Stimulated activated CD4-positive, alpha-beta T cell treated with anti-CD3 and anti-CD28 coated beads, Interleukin-4, amount 100 ng/mL, for 4 hours (primary cell): ENCODE data around the gene EGFLAM.
A peak's percentile ranks its signal among the peaks of the same experiment; 100 is the strongest.
"Not testable (repeated sequence)": the region's sequence is repeated elsewhere in the genome, so short reads cannot be mapped to it uniquely, and the experiment has no call there.

Source experiments
- DNase-seq, 2 experiments: peaks; one replicate each; pipeline ENCODE4 v3.0.0-alpha.2; 2020

EGFLAM gene

DNA sequence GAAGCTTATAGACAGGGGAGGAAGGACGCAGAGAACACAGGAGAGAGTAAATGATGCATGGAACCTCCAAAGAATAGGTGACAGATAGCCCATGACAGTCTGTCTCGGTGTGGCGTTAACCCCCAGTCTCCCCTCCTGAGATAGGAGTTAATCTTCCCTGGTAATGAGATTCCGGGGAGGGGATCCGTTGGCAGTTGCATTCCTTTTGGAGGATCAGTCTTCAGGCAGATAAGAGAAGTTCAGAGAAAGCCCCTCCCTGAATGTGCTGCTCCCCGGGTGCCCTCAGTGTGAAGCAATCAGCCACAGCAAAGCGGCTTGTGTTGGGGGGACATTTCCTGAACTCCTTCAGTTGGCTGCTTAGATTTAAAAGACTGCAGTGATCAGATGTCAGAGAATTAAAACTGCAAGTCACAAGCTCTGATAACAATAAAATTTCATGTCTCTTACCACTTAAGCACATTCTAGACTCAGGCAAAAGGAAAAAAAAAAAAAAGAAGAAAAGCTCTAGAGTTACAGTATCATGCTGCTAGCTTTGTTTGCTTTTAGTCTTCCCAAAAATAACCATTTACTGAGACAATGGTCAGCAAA is 121.1 kb downstream of the EGFLAM start:
- DNase-seq = no peak

DNA sequence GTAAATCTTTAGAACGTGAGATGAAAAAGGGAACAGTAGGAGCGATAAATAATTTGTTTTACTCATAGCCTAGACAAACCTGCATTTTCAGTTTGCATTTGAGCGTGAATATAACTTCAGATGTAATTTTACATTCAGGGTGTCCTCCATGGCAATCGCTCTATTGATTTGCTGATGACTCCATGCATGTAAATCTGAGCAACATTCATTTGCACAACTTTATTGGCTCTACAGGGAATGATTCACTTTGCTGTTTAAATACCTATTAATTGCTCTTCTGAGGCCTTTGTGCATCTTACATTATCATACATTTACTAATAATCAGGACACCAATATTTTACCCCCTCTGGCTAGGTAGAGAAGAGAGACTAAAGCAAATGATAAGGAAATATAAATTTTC is 122.2 kb downstream of the EGFLAM start:
- no peak for DNase-seq

DNA sequence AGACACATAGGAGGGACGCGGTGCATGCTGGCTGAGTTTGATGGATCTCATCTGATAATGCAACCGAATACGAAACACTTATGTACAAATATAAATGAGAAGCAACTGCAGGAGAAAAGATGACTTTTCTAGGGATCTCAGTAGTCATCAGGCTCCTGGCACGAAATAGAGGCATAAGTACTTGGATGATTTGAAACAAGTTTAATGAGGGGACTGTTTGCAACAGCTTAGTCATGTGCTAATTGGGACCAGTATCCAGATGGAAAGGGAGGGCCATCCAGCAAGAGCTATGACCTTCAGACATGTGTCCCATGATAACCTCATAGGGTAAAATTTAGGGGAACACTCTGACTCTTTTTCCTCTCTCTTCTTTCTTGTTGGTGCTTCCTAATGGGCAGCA is 123.0 kb downstream of the EGFLAM start:
- no peak for DNase-seq

DNA sequence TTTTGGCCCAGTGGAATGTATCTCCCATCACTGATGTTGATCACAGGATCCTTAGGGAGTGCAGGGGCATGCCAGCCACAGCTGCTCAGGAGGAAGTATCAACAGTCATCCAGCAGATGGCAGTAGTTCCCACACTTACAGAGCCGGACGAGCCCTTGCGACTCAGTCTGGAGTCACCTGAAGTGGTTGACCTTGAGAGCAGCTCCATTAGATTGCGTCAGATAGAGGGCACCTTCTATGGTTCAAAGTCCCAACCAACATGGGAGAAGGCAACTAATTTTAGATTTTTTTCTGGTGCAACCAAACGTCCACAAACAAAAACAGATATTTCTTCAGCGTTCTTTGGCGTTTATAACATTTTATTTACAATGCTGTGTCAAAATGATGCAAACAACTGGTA is 124.5 kb downstream of the EGFLAM start:
- DNase-seq = peak; percentile 17 to 30

DNA sequence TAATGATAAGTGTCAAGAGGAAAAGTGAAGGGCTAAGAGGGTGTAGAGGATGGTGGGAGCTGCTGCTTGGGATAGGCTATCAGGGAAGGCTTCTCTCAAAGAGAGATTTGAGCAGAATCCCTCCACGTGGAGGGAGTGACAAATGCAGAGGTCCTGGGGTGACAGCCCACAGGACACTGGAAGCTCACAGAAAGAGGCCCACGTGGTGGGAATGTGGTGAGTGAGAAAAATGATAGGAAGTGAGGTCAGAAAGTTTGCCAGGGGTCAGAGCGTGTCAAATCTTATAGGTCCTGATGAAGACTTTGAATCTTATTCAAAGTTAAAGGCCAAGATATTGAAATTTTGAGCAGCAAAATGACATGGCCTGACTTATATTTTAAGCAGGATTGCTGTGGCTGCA is 125.3 kb downstream of the EGFLAM start:
- DNase-seq = no peak

DNA sequence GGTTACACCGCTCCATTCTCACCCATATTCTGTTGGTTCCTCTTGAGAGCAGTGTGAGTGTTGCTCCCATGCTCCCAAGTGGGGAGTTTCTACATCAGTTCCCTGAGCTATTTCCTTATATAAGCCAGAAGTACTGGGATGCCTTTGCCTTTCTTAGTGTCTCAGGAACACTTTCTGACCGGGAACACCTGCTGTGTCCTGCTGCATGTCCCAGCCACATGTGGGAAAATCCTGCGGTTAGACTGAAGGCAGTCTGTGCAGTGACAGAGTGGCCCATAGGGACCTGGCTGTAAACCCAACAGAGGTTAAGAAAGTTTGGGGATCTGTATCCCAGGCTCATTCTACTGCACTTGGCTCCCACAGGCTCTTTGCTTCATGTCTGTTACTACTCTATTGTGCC is 126.0 kb downstream of the EGFLAM start:
- no peak for DNase-seq

DNA sequence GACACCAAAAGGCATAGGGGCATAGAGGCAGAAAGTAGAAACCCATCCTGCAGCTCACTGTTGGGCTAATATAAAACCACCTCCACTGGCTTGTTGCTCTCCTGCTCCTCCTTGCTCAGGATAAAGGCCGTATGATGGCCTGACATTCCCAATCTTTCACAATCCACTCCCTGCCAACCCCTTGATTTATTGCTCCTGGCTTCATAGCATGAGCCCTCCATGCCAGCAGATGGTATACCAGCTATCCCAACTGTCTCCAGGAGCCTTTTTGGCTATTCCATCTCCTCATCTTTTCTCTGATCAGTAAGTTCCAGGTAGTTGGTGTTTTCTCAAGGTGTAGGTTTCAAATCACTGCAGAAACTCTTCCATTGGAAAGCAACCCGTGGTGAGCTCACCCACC is 128.8 kb downstream of the EGFLAM start:
- no peak for DNase-seq

DNA sequence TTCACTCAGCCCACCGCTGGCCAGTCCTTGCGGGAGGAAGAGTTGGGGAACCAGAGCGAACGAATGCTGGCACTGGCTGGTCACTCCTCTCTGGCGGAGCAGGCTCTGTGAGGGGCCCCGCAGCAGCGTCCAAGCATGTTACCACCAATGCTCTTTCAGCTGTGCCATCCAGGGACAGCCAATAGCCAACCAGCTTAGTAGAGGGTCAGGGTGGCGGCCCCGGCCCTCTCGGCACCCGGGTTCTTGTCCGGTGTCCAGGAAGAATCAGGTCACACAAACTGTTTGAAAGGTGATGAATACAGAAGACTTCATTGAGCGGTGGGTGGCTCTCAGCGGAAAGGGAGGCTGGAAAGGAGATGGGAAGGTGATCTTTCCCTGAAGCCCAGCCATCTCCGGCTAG is 135.3 kb downstream of the EGFLAM start:
- DNase-seq = no peak

DNA sequence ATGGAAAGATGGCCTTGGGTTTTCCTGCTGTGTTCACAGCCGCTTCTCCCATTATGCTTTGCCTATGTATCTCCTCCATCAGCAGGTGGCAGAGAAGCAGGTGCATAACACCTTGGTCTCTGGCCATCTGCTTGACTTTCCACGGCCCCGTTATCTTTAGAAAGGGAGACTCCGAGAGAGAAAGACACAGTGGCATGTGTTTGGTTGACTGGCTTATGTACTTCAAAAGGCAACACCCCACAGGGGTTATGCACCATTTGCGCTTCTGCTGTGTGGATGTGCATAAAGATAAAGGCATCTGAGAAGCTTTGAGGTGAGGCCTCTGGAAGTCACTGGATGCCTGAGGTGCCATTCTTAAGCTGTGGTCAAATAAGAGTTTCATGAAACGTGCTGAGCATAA is 138.4 kb downstream of the EGFLAM start:
- no peak for DNase-seq

DNA sequence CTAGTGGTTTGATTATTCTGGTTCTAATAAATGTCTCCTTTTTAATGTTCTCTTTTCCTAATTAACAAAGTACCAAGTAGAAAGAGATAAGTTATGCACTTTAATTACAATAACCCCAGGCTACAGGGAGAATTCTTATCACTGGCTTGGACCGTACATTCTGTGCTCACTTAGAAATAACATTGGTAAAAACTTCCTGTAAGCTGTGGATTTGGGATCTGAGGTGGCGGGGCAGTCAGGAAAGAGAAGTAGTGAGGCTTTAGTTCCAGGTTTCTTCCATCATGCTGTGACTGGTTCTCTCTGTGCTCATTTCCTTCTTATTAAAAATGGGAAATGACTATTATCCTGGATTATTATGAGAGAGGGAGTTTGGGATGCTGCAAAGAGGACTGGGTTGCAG is 142.0 kb downstream of the EGFLAM start:
- no peak for DNase-seq

DNA sequence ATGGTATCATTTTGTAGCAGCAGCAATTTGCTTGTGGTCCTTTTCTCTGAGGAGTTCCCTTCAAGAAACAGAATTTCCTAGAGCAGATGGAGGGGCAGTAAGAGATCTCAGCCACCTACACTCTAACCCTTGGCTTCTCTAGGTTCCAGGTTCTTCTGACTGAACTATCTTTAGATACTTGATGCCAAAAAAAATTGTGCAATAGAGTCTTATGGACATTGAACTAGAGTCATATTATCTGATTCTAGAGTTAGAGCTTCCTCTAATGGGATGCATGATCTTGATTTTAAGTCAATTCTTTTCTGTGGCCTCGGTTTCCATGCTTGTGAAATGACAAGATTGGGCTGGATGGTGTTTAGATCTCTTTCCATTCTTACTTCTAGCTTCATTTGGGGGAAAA is 142.8 kb downstream of the EGFLAM start:
- no peak for DNase-seq

DNA sequence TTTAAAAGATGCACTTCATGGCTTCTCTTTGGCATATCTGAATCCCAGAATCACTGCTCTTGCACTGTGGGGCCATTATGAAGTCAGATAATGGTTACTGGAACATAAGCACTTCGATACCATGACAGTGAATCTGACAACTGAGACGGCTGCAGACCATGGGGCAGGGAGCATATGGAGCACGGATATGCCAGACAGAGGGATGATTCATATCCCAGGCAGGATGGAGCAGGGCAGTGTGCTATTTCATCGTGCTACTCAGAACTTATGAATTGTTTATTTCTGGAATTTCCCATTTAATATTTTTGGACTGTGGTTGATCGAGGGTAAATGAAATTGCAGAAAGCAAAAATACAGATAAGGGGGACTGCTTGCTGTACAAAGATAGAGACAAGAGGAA is 145.0 kb downstream of the EGFLAM start:
- no peak for DNase-seq

DNA sequence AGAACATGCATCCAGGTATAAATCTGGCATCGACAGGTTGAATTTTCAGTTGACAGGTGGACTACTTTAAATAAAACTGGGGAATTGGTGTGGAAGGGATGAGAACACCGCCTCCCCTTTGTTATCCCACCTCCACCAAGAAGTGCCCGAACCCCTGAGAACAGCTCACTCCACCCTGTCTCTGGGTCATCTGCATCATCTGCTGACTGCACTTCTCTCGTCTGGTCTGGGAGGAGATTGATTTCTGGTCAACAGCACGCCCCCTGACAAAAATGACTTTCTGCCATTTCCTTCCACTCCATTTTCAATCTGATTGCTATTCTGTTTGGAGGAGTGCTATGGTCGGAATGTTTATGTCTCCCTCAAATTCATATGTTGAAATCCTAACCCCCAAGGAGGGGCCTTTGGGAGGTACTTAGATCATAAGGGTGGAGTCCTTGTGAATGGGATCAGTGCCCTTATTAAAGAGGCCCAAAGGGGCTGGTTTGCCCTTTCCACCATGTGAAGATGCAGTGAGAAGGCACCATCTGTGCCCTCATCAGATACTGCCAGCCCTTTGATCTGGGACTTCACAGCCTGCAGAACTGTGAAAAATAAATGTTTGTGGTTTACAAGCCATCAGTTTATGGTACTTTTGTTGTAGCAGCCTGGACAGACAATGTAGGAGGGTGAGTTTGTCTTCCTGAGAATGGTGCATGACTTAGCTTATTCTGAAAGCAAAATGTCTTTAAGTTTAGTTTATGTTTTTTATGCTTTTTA is 145.7 kb downstream of the EGFLAM start:
- DNase-seq = no peak

DNA sequence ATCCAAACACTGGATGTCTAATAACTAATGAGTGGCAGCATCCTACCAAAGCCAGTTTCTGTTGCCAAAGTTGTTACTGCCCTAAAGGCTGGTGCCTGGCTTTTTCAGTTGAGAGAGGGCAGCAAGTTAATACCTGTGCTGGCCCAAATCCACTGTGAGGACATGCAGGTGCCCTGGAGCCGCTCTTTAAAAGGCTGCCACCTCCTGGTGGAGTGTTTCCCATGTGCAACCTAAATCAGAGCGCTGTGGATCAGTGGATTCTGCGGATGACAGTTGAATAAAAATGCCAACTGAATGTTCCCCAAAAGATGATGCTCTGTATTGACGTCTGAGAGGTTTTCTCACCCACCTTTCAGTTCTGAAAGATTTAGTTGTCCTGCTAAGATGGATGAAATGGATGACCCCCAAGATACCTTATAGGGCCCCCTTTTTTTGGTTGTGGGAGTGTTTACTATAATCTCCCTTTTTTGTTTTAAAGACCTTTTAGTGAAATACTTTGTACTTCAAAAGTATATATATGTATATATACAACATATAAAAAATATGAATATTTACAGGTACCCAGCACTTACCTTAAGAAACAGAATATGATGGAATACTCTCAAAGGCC is 146.4 kb downstream of the EGFLAM start:
- DNase-seq = no peak

DNA sequence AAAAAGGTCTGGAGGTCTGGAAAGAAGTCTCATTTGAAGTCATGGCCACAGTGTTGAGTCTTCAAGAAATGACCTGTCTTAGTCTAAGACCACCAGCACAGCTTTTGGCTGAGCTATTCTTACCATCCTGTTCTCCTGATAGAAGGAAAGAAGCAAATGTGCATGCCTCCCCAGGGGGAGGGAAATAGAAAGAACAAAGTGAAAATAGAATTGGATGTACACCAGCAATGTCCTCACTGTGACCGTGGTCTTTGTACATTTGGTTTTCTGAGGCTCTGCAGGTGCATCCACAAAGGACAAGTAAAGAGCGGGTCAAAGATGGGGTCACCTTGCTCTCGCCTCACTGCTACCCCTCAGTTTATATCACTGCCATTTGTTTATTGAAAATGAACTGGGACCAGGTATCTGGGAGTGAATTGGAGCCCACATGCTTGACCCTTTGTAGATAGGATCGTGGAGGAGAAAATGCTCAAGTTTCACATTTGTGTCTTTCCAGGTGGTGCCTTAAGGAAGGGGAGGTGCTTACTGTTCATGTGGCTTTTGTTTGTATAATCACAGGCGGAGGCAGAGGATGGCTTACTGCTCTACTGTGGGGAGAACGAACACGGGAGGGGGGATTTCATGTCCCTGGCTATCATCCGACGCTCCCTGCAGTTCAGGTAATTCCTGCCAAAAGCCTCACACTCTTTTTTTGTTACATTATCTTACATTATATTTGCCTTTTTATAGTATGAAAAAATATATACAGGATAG is 150.3 kb downstream of the EGFLAM start:
- no peak for DNase-seq

DNA sequence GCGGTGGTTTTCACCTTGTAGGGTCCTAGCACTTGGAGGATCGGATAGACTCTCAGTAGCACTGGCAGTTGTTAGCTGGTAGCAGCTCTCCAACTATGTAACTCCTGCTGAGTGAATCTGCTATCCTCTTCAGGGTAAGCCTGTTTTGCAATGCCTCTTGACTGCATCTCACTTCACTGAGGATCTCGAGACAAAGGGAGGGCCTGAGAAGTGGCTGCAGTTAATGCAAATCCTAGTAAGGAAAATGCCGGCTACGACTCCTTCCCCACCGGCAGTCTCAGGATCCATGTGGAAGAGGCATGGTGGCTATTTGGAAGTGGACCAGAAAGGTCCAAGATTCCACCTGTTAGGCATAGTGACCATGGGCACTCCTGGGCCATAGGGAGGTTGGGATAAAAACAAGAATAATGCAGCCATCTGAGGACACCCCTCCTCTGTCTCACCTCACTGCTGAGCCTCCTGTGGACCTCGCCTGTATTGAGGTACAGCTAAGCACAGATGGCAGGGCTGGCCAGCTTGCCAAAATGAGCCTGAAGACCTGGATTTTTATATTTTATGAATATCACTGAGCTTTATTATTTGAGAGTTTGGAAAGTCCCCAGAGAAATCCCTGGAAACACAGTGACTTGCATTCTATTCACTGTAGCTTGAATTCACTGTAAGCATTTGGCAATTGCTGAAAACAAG is 152.1 kb downstream of the EGFLAM start:
- no peak for DNase-seq

DNA sequence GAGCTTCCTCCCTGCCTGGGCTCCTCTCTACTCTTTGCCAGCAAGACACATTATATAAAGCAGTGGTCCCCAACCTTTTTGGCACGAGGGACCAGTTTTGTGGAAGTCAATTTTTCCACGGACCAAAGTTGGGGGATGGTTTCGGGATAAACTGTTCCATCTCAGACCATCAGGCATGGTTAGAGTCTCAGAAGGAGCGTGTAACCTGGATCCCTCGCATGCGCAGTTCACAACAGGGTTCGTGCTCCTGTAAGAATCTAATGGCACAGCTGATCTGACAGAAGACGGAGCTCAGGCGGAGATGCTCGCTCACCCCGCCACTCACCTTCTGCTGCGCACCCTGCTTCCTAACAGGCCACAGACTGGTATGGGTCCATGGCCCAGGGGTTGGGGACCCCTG is 155.3 kb downstream of the EGFLAM start:
- no peak for DNase-seq

DNA sequence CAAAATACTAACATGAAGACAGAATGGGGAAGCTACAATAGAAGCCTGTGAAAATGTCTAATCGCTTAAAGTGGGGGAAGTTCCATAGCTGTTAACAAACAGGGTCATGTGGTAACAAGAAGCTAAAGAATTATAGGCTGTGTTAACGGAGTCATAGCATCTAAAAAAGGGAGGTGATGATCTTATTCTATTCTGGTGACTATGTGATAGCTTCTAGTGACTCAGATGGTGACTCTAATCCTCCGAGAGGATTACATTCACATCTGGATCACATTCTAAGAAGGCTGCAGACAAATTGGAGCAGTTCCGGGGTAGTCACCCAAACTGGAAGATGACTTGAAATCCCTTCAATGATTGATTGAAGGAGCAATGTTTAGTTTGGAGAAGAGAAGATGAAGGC is 156.0 kb downstream of the EGFLAM start:
- DNase-seq = no peak

DNA sequence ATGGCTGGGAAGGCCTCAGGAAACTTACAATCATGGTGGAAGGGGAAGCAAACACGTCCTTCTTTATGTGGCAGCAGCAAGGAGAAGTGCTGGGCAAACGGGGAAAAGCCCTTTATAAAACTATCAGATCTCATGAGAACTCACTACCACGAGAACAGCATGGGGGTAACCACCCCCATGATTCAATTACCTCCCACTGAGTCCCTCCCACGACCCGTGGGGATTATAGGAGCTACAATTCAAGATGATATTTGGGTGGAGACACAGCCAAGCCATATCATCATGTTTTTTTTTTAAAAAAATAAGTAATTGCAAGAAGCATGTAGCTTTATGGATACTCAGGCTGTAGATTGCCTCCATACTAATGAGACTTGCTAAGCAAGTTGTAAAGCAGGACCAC is 157.4 kb downstream of the EGFLAM start:
- DNase-seq = not testable (repeated sequence)

DNA sequence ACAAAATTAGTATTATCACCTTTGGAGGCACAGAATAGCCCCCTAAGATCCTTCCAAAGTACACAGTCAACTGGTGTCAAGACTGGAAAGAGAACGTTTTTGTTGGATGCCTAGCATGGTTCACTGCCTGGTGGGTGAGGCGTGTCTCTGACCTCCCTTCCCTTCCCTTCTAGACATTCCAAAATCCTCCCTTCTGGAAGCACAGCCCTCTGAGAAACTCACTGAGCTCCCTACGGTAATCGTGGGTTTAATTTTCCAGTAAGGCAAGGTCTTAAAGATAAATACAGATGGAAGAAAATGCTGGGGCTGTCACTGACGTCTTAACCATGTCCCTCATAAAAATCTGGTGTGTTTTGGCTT is 159.3 kb downstream of the EGFLAM start:
- DNase-seq = no peak

DNA sequence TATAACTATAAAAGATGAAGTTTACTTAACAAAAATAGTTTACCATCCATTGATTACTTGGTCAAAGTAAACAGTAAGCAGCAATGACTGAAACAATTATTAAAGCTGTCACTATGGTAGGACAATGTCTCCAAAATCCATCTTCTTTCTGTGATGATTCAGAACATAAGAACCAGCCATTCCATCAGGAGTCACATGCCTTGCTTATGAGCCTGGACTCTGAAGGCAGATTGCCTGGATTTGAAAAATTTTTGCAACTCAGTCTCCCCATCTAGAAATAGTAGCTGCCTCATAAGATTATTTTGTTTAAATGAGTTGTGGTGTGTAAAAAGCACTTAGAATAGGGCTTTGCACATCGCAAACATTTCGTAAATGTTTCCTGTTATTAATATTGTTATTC is 161.9 kb downstream of the EGFLAM start:
- no peak for DNase-seq

DNA sequence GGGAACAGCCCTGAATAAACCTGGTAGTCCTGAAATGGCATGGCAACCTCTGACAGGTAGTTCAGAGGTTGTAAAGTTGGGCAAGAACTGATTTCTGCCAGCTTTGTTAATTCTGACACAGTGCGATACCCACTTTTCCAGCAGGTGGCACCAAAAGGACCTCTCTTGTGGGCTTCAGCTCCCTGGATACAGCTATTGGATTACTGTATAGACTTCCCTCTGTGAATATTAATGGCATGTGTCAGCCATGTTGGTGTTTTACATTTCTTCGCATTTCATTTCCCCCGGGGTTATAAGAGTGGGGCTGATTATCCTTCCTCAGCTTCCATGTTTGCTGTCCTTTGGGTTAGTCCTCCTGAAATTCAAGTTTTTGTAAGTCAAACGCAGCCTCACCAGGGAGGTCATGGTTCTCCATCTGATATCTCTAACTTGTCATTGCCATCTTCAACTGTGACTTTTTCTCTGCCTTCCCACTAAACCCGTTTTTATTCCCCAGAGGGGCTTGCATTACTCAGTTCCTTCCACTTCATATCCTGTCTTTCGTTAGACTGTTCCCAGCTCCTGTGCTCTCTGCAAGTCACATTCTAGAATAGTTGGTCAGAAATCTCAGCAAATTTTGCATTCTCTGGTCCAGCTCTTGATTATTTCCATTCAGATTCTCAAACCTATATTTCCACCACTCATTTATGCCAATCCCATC is 162.5 kb downstream of the EGFLAM start:
- DNase-seq = no peak

DNA sequence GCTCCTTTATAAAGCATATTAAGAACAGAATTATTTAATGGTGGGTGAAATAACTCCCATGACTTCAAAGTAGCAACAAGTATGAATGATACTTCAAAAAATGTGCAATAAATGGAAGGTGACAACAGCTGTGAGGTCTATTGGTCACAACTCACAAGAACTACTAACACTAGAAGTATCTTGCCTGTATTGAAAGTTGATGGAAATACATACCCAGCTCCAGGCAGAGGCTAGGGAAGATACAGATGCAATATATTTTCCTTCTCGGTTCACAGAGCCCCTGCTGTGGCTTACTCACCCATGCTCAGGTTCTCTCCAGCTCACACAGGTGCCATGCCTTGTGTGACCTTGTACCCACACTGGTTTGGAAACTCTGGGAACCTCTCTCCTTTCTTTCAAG is 164.3 kb downstream of the EGFLAM start:
- no peak for DNase-seq
